KMS-11 (cell line): ENCODE data around the gene ANKRD44.

Experiments
- H2AFZ ChIP-seq: fragments of 200-600 bp; sonication (generic); 2 replicates; pipeline ENCODE4 v1.6.1; 2016; ENCODE audit warnings: antibody characterized with exemption, mixed run types, low read depth
- H3K27ac ChIP-seq: fragments of 200-600 bp; sonication (generic); 2 replicates; pipeline ENCODE4 v1.6.1; 2016; ENCODE audit warnings: mild to moderate bottlenecking, mixed run types
- H3K27me3 ChIP-seq: fragments of 200-600 bp; sonication (generic); 2 replicates; pipeline ENCODE4 v1.6.1; 2017; ENCODE audit warnings: mild to moderate bottlenecking, low read depth, mixed run types, moderate library complexity; ENCODE audit not compliant: insufficient read depth
- H3K36me3 ChIP-seq: fragments of 200-600 bp; sonication (generic); 2 replicates; pipeline ENCODE4 v1.6.1; 2017; ENCODE audit warnings: mild to moderate bottlenecking, mixed run types; ENCODE audit not compliant: insufficient read depth
- H3K4me1 ChIP-seq: fragments of 200-600 bp; sonication (generic); 2 replicates; pipeline ENCODE4 v1.6.1; 2016; ENCODE audit warnings: mild to moderate bottlenecking, low read depth, mixed run types; ENCODE audit not compliant: poor library complexity, severe bottlenecking
- H3K4me2 ChIP-seq: fragments of 200-600 bp; sonication (generic); 2 replicates; pipeline ENCODE4 v1.7.0; 2016; ENCODE audit warnings: mild to moderate bottlenecking, mixed run types
- H3K4me3 ChIP-seq: fragments of 200-600 bp; sonication (generic); IDR thresholded peaks from 2 replicates; pipeline ENCODE4 v1.6.1; 2017; ENCODE audit warnings: low read depth, low read length, mixed read lengths; ENCODE audit not compliant: insufficient read depth
- H3K79me2 ChIP-seq: fragments of 200-600 bp; sonication (generic); 2 replicates; pipeline ENCODE4 v1.6.1; 2016; ENCODE audit warnings: low read depth, mixed run types; ENCODE audit not compliant: insufficient read depth
- H3K9ac ChIP-seq: fragments of 200-600 bp; sonication (generic); 2 replicates; pipeline ENCODE4 v1.6.1; 2016; ENCODE audit warnings: mild to moderate bottlenecking, mixed run types
- H4K20me1 ChIP-seq: fragments of 200-600 bp; sonication (generic); 2 replicates; pipeline ENCODE4 v1.6.1; 2016; ENCODE audit warnings: mild to moderate bottlenecking, mixed run types; ENCODE audit not compliant: insufficient read depth
- TF ChIP-seq, protein P1 (sequence below): fragments of 200-600 bp; sonication (generic); conservative IDR thresholded peaks from 2 replicates; pipeline ENCODE4 v1.6.1; 2017; ENCODE audit warnings: low read depth, mild to moderate bottlenecking, antibody characterized with exemption, low read length, moderate library complexity, mixed read lengths

Gene ANKRD44

GRCh38 chr2:197315371-197315770 is 4.8 kb upstream of the ANKRD44 start:
- no peaks in the 10 kb centered on the region for H4K20me1 ChIP-seq
- no peaks in the 10 kb centered on the region for H3K79me2 ChIP-seq
- H3K36me3 ChIP-seq: no peaks in the 10 kb centered on the region
- H3K4me2 ChIP-seq: no peak overlapping the region
- H3K4me3 ChIP-seq: no peak overlapping the region
- TF ChIP-seq, protein P1, sequence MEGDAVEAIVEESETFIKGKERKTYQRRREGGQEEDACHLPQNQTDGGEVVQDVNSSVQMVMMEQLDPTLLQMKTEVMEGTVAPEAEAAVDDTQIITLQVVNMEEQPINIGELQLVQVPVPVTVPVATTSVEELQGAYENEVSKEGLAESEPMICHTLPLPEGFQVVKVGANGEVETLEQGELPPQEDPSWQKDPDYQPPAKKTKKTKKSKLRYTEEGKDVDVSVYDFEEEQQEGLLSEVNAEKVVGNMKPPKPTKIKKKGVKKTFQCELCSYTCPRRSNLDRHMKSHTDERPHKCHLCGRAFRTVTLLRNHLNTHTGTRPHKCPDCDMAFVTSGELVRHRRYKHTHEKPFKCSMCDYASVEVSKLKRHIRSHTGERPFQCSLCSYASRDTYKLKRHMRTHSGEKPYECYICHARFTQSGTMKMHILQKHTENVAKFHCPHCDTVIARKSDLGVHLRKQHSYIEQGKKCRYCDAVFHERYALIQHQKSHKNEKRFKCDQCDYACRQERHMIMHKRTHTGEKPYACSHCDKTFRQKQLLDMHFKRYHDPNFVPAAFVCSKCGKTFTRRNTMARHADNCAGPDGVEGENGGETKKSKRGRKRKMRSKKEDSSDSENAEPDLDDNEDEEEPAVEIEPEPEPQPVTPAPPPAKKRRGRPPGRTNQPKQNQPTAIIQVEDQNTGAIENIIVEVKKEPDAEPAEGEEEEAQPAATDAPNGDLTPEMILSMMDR: no peak
- no peak overlapping the region for H2AFZ ChIP-seq
- H3K9ac ChIP-seq: no peak overlapping the region
- H3K4me1 ChIP-seq: peaks cover 9% of the 10 kb centered on the region
- no peak overlapping the region for H3K27ac ChIP-seq
- no peaks in the 10 kb centered on the region for H3K27me3 ChIP-seq

DNA sequence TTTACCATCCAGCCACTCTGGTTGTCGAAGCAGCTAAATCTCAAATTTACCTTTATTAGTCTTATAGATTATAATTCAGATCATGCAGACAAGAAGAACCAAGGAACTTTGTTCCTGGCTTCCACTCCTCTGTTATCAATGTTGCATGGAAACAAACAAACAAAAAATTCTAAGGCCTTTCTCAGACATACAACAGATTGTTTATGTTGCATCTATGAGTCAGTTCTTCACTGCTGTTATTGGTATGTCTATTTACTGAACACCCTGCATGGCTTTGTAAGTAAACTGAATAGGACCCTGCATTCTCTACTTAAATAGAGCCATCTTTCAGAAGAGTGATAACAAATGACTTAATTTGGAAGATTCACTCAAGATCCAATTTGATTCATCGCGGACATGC is 1.6 kb upstream of the ANKRD44 start:
- Histone ChIP-seq H3K36me3 (no peaks in the 10 kb centered on the region), H3K4me2 (no peak overlapping the region), H3K27me3 (no peaks in the 10 kb centered on the region), H3K27ac (no peak overlapping the region), H3K79me2 (peaks cover 5% of the 10 kb centered on the region; the same call in 1 of the 2 replicates), H3K4me1 (peaks cover 26% of the 10 kb centered on the region), H3K4me3 (no peak overlapping the region), H4K20me1 (no peaks in the 10 kb centered on the region), H2AFZ (no peak overlapping the region; the same call in 1 of the 2 replicates), H3K9ac (no peak overlapping the region)
- TF ChIP-seq, protein P1: no peak

DNA sequence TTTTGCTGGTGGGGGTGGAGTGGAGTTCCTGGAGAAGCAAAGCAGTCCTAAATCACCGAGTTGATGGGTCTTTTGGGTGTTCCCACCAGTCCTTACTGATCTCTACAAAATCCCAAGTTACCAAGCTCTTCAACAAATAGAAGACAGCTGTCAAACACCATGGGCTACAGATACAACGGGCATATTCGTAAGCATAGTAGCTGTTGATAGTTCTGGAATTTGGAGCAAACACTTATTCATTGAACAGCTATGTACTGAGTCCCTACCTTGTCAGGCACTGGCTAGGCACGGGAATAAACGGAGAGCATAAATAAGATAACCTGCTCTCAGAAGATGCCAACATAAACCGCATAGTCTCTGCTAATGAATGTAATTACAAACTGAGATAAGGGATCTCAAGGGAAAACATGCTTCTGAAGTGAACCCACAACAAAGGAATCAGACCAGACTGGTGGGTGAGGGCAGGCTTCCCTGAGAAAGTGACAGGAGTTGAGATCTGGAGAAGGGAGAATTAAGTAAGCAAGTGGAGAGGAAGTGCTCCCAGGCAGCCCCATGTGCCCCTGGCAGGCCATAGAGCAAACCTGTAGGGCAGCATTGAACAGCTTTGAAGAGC is 947 bp upstream of the ANKRD44 start:
- no peaks in the 10 kb centered on the region for H4K20me1 ChIP-seq
- peak overlapping the region; percentile 97 for H2AFZ ChIP-seq
- H3K27me3 ChIP-seq: no peaks in the 10 kb centered on the region
- H3K79me2 ChIP-seq: peaks cover 5% of the 10 kb centered on the region; the same call in 1 of the 2 replicates
- no peaks in the 10 kb centered on the region for H3K36me3 ChIP-seq
- peak overlapping the region; percentile 47 for H3K4me2 ChIP-seq
- H3K4me3 ChIP-seq: peak overlapping the region; percentile 66
- peak overlapping the region; percentile 47 for H3K27ac ChIP-seq
- TF ChIP-seq, protein P1: no peak
- peak overlapping the region; percentile 74; the same call in 1 of the 2 replicates for H3K9ac ChIP-seq
- peaks cover 31% of the 10 kb centered on the region for H3K4me1 ChIP-seq

GRCh38 chr2:197310987-197311420 is 424 bp upstream of the ANKRD44 start:
- no peaks in the 10 kb centered on the region for H4K20me1 ChIP-seq
- H3K27me3 ChIP-seq: no peaks in the 10 kb centered on the region
- H3K4me2 ChIP-seq: peak overlapping the region; percentile 47
- H3K79me2 ChIP-seq: peaks cover 5% of the 10 kb centered on the region; the same call in 1 of the 2 replicates
- H2AFZ ChIP-seq: peak overlapping the region; percentile 97
- H3K4me1 ChIP-seq: peaks cover 35% of the 10 kb centered on the region
- peak overlapping the region; percentile 47 for H3K27ac ChIP-seq
- H3K9ac ChIP-seq: peak overlapping the region; percentile 74; the same call in 1 of the 2 replicates
- TF ChIP-seq, protein P1: no peak
- peak overlapping the region; percentile 66 for H3K4me3 ChIP-seq
- no peaks in the 10 kb centered on the region for H3K36me3 ChIP-seq
